Measurements from ENCODE around the gene DUSP28. TPM values are rescaled to one million over a fixed set of nuclear protein-coding genes. Genes with fewer than 3 reads are reported as not detected.

Gene DUSP28
- total and polyA plus RNA-seq, 2 donors (not counting 1 experiment from before 2014, with no cell fraction given): 19.0 to 19.1 TPM

DNA sequence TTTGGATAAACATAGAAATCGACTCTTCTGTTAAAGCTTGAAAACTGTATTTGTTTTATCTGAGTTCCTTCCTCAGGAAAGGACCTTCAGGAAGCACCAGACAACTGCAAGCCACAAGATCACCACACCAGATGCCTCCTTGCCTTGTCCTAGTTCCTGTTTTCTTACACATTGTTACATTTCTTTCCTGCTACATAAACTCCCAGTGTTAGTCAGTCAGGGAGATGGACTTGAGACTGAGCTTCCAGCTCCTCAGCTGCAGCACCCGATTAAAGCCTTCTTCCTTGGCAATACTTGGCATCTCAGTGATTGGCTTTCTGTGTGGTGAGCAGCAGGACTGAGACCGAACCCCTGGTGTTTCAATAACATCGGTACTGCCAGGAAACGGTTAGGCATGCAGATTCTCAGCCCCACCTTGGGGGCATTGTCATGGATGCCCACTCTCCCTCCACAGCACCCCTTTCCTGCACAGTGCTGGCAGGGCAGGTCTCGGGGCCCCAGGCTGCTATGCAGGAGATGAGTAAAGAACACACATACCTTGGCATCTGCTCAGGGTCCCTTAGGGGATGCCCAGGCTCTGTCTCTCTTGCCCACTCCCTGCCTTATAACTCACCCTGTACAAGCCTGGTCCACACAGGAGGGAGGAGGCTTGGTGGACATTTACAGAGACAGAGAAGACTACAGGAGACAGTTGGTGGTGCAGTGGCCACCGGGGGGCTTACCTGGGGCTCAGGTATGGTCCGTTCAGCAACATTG is 35.0 kb upstream of the DUSP28 start:
- WGBS (ENCODE audit: insufficient coverage): 86% methylated on average over 6 of the region's 8 CpGs
- DNase-seq (no peak), ATAC-seq (ENCODE audit: low read depth) (no peak)
- POLR2A ChIA-PET: no interaction called here
- H3K4me2 ChIP-seq (replicated peaks; ENCODE audit: low read depth, low read length, poor library complexity, severe bottlenecking): no peak overlapping the region
- intact Hi-C loops (cut with micrococcal nuclease): no loop called here
- H4K20me1 ChIP-seq (ENCODE audit: control insufficient read depth, insufficient read depth, low read length, poor library complexity, severe bottlenecking): peaks cover 5% of the 10 kb centered on the region
- no peak overlapping the region for H2AFZ ChIP-seq (ENCODE audit: insufficient read depth, low read depth, low read length, poor library complexity, severe bottlenecking)
- H3K79me2 ChIP-seq (ENCODE audit: control insufficient read depth, insufficient read depth, low read length): no peaks in the 10 kb centered on the region
- Mint-ChIP-seq H3K27ac (no peak overlapping the region), H3K4me3 (no peak overlapping the region), H3K27me3 (no peaks in the 10 kb centered on the region), H3K9me3 (ENCODE audit: insufficient read depth) (peaks cover 2% of the 10 kb centered on the region), H3K4me1 (peaks cover 2% of the 10 kb centered on the region)
- TF ChIP-seq, protein P1, sequence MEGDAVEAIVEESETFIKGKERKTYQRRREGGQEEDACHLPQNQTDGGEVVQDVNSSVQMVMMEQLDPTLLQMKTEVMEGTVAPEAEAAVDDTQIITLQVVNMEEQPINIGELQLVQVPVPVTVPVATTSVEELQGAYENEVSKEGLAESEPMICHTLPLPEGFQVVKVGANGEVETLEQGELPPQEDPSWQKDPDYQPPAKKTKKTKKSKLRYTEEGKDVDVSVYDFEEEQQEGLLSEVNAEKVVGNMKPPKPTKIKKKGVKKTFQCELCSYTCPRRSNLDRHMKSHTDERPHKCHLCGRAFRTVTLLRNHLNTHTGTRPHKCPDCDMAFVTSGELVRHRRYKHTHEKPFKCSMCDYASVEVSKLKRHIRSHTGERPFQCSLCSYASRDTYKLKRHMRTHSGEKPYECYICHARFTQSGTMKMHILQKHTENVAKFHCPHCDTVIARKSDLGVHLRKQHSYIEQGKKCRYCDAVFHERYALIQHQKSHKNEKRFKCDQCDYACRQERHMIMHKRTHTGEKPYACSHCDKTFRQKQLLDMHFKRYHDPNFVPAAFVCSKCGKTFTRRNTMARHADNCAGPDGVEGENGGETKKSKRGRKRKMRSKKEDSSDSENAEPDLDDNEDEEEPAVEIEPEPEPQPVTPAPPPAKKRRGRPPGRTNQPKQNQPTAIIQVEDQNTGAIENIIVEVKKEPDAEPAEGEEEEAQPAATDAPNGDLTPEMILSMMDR (IDR thresholded peaks at IDR 0.05): no peak
- TF ChIP-seq EZH2 (IDR thresholded peaks at IDR 0.05; ENCODE audit: borderline replicate concordance, insufficient read depth, low read depth, low read length, poor library complexity, severe bottlenecking): no peak
- H3K4me1 ChIP-seq (ENCODE audit: control insufficient read depth in 2 of 2, insufficient read depth in 2 of 2, low read length in 2 of 2): no peaks in the 10 kb centered on the region
- H3K9me3 ChIP-seq (ENCODE audit: control extremely low read depth in 1 of 3, control insufficient read depth in 2 of 3, insufficient read depth in 1 of 3, low read length in 2 of 3): peaks cover 0 to 74% (median 13%) of the 10 kb centered on the region in 3 donors
- H3K27me3 ChIP-seq (replicated peaks in 1 of 4; ENCODE audit: control extremely low read depth in 1 of 4, control insufficient read depth in 3 of 4, insufficient read depth in 4 of 4, low read length in 3 of 4): no peaks in the 10 kb centered on the region
- no peak overlapping the region for H3K4me3 ChIP-seq (ENCODE audit: control extremely low read depth in 1 of 5, extremely low read depth in 1 of 5, insufficient read depth in 1 of 5, low read depth in 2 of 5, low read length in 4 of 5)
- peaks cover 5 to 47% of the 10 kb centered on the region in 2 experiments for H3K36me3 ChIP-seq (replicated peaks in 1 of 2; ENCODE audit: control extremely low read depth in 1 of 2, control insufficient read depth in 1 of 2, extremely low read depth in 1 of 2, insufficient read depth in 2 of 2, low read length in 1 of 2)
- no peak overlapping the region for H3K27ac ChIP-seq (ENCODE audit: low read length in 2 of 2)
- H3K9ac ChIP-seq (ENCODE audit: low read length): no peak overlapping the region
- CTCF ChIA-PET: interaction anchor here (2.5 kb wide), 1 partner anchor 11 kb away, joined by 9 read pairs; no protein-coding TSS in a partner anchor

DNA sequence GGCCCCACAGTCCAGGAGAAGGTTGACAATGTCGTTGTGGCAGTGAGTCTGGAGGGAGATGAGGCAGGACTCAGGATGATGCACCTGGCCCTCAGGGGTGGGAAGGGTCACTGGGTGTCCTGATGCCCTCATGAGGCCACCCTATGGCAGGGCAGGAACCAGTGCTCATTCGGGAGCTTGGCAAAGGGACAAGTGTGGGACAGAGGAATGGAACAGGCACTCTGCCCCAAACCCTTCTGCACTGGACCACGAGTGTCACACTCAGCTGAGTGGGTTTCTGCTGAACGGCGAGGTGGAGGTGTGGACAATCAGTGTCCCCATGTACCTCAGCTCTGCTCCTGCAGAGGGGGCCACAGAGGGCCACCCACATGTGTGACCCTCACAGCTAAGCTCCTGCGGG is 34.4 kb upstream of the DUSP28 start:
- Histone ChIP-seq H3K9me3 (ENCODE audit: control extremely low read depth in 1 of 3, control insufficient read depth in 2 of 3, insufficient read depth in 1 of 3, low read length in 2 of 3) (peaks cover 1 to 78% (median 13%) of the 10 kb centered on the region in 3 donors), H3K79me2 (ENCODE audit: control insufficient read depth, insufficient read depth, low read length) (no peaks in the 10 kb centered on the region), H4K20me1 (ENCODE audit: control insufficient read depth, insufficient read depth, low read length, poor library complexity, severe bottlenecking) (peaks cover 5% of the 10 kb centered on the region), H3K4me1 (ENCODE audit: control insufficient read depth in 2 of 2, insufficient read depth in 2 of 2, low read length in 2 of 2) (no peaks in the 10 kb centered on the region), H3K9ac (ENCODE audit: low read length) (no peak overlapping the region), H3K4me3 (ENCODE audit: control extremely low read depth in 1 of 5, extremely low read depth in 1 of 5, insufficient read depth in 1 of 5, low read depth in 2 of 5, low read length in 4 of 5) (no peak overlapping the region), H2AFZ (ENCODE audit: insufficient read depth, low read depth, low read length, poor library complexity, severe bottlenecking) (no peak overlapping the region), H3K4me2 (replicated peaks; ENCODE audit: low read depth, low read length, poor library complexity, severe bottlenecking) (no peak overlapping the region), H3K36me3 (replicated peaks in 1 of 2; ENCODE audit: control extremely low read depth in 1 of 2, control insufficient read depth in 1 of 2, extremely low read depth in 1 of 2, insufficient read depth in 2 of 2, low read length in 1 of 2) (peaks cover 6 to 47% of the 10 kb centered on the region in 2 experiments), H3K27ac (ENCODE audit: low read length in 2 of 2) (no peak overlapping the region), H3K27me3 (replicated peaks in 1 of 4; ENCODE audit: control extremely low read depth in 1 of 4, control insufficient read depth in 3 of 4, insufficient read depth in 4 of 4, low read length in 3 of 4) (no peaks in the 10 kb centered on the region)
- Mint-ChIP-seq H3K4me3 (no peak overlapping the region), H3K9me3 (ENCODE audit: insufficient read depth) (peaks cover 5% of the 10 kb centered on the region), H3K27me3 (no peaks in the 10 kb centered on the region), H3K4me1 (no peaks in the 10 kb centered on the region), H3K27ac (no peak overlapping the region)
- intact Hi-C loops (cut with micrococcal nuclease): no loop called here
- ChIA-PET POLR2A (no interaction called here), CTCF (interaction anchor here (2.5 kb wide), 1 partner anchor 12 kb away, joined by 9 read pairs; no protein-coding TSS in a partner anchor)
- WGBS (ENCODE audit: insufficient coverage): 95% methylated on average over 6 of the region's 6 CpGs
- ATAC-seq (ENCODE audit: low read depth): no peak
- TF ChIP-seq EZH2 (IDR thresholded peaks at IDR 0.05; ENCODE audit: borderline replicate concordance, insufficient read depth, low read depth, low read length, poor library complexity, severe bottlenecking): no peak
- TF ChIP-seq, protein P1 (IDR thresholded peaks at IDR 0.05): no peak
- no peak for DNase-seq

All from B cell (primary cell).